ENCODE measurements around the gene YIPF3.
"Not testable (repeated sequence)": the region's sequence is repeated elsewhere in the genome, so short reads cannot be mapped to it uniquely, and the experiment has no call there.

Gene YIPF3

GRCh38 chr6:43467265-43467664, 49.5 kb downstream of the YIPF3 start:
- H3K4me3 ChIP-seq (ENCODE audit: low read depth, low read length) = not testable (repeated sequence)

- H3K4me3 ChIP-seq (ENCODE audit: low read depth, low read length) = no peak overlapping the region
Observed at GRCh38 chr6:43465948-43466347, 50.8 kb downstream of the YIPF3 start.

GRCh38 chr6:43464337-43464736, 52.4 kb downstream of the YIPF3 start:
- H3K4me3 ChIP-seq (ENCODE audit: low read depth, low read length) = no peak overlapping the region

DNA sequence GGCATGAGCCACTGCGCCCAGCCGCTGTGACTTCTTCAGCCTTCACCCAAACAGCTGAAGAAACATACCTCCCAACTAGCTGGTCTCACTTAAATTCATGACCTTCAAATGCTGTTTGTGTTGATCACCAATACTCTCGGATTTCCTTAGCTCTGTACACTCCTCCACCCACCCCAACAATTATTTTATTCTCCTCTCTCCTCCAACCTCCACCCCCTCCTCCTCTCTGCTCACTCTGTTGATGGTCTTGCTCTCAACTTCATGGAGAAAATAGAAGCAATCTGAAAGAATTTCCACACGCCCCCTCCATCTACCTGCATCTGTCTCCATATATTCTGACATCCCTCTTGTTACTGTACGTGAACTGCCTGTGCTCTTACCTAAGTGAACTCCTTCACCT, 54.8 kb downstream of the YIPF3 start:
- no peak overlapping the region for H3K4me3 ChIP-seq (ENCODE audit: low read depth, low read length)

Measured in iPS-11a (cell line).